ENCODE results near the gene C20orf144. TPM values are rescaled to one million over a fixed set of nuclear protein-coding genes. Genes with fewer than 3 reads are reported as not detected.

The C20orf144 gene
- total and polyA plus RNA-seq, 2 experiments from 2014 or later, result 0.26 to 0.66 TPM

- Histone ChIP-seq H3K27ac (ENCODE audit: low read depth) (no peak overlapping the region), H3K4me3 (peak overlapping the region; percentile 53), H4K20me1 (replicated peaks; ENCODE audit: insufficient read depth) (peaks cover 3% of the 10 kb centered on the region), H3K4me1 (ENCODE audit: insufficient read depth) (peaks cover 19% of the 10 kb centered on the region; the same call in 1 of the 2 replicates), H2AFZ (peak overlapping the region; percentile 80; the same call in 1 of the 2 replicates), H3K4me2 (peak overlapping the region; percentile 76), H3F3A (replicated peaks; ENCODE audit: low read depth) (peaks cover 11% of the 10 kb centered on the region; the same call in 1 of the 2 replicates), H3K79me2 (replicated peaks; ENCODE audit: insufficient read depth) (no peaks in the 10 kb centered on the region), H3K36me3 (ENCODE audit: insufficient read depth) (no peaks in the 10 kb centered on the region; the same call in 1 of the 2 replicates), H3K27me3 (ENCODE audit: insufficient read depth) (peaks cover 13% of the 10 kb centered on the region; the same call in 1 of the 2 replicates), H3K9me2 (ENCODE audit: insufficient read depth) (no peaks in the 10 kb centered on the region)
- Mint-ChIP-seq H3K27ac (no peak overlapping the region), H3K4me1 (peaks cover 34% of the 10 kb centered on the region), H3K4me3 (peak overlapping the region; percentile 61), H3K36me3 (ENCODE audit: low read depth) (peaks cover 34% of the 10 kb centered on the region), H3K9me3 (no peaks in the 10 kb centered on the region), H3K27me3 (ENCODE audit: insufficient read depth, low read depth, poor library complexity) (peaks cover 23% of the 10 kb centered on the region)
- ATAC-seq (peak; percentile 63), DNase-seq (ENCODE audit: low spot score) (peak; percentile 91)
- TF ChIP-seq CREB1 (CRISPR knock-in tag; IDR thresholded peaks at IDR 0.05; ENCODE audit: low read depth) (peak; percentile 55; the same call in 1 of the 2 replicates), ZNF114 (CRISPR knock-in tag; IDR thresholded peaks at IDR 0.05) (no peak), EZH2phosphoT487 (IDR thresholded peaks at IDR 0.05; ENCODE audit: unreplicated experiment) (no peak), STAT1 (IDR thresholded peaks at IDR 0.05; ENCODE audit: unreplicated experiment) (no peak), REST (IDR thresholded peaks at IDR 0.05; ENCODE audit: unreplicated experiment) (no peak), POLR2AphosphoS5 (IDR thresholded peaks at IDR 0.05; ENCODE audit: low read depth) (0 out of 2 replicates have a peak, but pooled peaks have one; percentile 14)
- TF ChIP-seq, protein P1, sequence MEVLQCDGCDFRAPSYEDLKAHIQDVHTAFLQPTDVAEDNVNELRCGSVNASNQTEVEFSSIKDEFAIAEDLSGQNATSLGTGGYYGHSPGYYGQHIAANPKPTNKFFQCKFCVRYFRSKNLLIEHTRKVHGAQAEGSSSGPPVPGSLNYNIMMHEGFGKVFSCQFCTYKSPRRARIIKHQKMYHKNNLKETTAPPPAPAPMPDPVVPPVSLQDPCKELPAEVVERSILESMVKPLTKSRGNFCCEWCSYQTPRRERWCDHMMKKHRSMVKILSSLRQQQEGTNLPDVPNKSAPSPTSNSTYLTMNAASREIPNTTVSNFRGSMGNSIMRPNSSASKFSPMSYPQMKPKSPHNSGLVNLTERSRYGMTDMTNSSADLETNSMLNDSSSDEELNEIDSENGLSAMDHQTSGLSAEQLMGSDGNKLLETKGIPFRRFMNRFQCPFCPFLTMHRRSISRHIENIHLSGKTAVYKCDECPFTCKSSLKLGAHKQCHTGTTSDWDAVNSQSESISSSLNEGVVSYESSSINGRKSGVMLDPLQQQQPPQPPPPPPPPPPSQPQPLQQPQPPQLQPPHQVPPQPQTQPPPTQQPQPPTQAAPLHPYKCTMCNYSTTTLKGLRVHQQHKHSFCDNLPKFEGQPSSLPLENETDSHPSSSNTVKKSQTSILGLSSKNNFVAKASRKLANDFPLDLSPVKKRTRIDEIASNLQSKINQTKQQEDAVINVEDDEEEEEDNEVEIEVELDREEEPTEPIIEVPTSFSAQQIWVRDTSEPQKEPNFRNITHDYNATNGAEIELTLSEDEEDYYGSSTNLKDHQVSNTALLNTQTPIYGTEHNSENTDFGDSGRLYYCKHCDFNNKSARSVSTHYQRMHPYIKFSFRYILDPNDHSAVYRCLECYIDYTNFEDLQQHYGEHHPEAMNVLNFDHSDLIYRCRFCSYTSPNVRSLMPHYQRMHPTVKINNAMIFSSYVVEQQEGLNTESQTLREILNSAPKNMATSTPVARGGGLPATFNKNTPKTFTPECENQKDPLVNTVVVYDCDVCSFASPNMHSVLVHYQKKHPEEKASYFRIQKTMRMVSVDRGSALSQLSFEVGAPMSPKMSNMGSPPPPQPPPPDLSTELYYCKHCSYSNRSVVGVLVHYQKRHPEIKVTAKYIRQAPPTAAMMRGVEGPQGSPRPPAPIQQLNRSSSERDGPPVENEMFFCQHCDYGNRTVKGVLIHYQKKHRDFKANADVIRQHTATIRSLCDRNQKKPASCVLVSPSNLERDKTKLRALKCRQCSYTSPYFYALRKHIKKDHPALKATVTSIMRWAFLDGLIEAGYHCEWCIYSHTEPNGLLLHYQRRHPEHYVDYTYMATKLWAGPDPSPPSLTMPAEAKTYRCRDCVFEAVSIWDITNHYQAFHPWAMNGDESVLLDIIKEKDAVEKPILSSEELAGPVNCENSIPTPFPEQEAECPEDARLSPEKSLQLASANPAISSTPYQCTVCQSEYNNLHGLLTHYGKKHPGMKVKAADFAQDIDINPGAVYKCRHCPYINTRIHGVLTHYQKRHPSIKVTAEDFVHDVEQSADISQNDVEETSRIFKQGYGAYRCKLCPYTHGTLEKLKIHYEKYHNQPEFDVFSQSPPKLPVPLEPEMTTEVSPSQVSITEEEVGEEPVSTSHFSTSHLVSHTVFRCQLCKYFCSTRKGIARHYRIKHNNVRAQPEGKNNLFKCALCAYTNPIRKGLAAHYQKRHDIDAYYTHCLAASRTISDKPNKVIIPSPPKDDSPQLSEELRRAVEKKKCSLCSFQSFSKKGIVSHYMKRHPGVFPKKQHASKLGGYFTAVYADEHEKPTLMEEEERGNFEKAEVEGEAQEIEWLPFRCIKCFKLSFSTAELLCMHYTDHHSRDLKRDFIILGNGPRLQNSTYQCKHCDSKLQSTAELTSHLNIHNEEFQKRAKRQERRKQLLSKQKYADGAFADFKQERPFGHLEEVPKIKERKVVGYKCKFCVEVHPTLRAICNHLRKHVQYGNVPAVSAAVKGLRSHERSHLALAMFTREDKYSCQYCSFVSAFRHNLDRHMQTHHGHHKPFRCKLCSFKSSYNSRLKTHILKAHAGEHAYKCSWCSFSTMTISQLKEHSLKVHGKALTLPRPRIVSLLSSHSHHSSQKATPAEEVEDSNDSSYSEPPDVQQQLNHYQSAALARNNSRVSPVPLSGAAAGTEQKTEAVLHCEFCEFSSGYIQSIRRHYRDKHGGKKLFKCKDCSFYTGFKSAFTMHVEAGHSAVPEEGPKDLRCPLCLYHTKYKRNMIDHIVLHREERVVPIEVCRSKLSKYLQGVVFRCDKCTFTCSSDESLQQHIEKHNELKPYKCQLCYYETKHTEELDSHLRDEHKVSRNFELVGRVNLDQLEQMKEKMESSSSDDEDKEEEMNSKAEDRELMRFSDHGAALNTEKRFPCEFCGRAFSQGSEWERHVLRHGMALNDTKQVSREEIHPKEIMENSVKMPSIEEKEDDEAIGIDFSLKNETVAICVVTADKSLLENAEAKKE (CRISPR knock-in tag; IDR thresholded peaks at IDR 0.05), result no peak
- TF ChIP-seq, protein P2, sequence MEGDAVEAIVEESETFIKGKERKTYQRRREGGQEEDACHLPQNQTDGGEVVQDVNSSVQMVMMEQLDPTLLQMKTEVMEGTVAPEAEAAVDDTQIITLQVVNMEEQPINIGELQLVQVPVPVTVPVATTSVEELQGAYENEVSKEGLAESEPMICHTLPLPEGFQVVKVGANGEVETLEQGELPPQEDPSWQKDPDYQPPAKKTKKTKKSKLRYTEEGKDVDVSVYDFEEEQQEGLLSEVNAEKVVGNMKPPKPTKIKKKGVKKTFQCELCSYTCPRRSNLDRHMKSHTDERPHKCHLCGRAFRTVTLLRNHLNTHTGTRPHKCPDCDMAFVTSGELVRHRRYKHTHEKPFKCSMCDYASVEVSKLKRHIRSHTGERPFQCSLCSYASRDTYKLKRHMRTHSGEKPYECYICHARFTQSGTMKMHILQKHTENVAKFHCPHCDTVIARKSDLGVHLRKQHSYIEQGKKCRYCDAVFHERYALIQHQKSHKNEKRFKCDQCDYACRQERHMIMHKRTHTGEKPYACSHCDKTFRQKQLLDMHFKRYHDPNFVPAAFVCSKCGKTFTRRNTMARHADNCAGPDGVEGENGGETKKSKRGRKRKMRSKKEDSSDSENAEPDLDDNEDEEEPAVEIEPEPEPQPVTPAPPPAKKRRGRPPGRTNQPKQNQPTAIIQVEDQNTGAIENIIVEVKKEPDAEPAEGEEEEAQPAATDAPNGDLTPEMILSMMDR (conservative IDR thresholded peaks at IDR 0.05; ENCODE audit: low read depth in 2 of 2), result peak; percentile 73 to 93
Measured at GRCh38 chr20:33667676-33668465, 5.7 kb downstream of the C20orf144 start.
